ENCODE results near the gene EFNA4.

EFNA4 gene

GRCh38 chr1:155082301-155083051 lies 18.9 kb downstream of the EFNA4 start:
- TF ChIP-seq MAX (IDR thresholded peaks at IDR 0.05) (0 out of 2 replicates have a peak, but pooled peaks have one; percentile 7), ZBTB7A (IDR thresholded peaks at IDR 0.05; ENCODE audit: low read depth) (0 out of 2 replicates have a peak, but pooled peaks have one; percentile 12), TAF1 (IDR thresholded peaks at IDR 0.05; ENCODE audit: low read depth) (no peak)

GRCh38 chr1:155083052-155083541 lies 19.6 kb downstream of the EFNA4 start:
- TF ChIP-seq MAX (IDR thresholded peaks at IDR 0.05) (no peak), ZBTB7A (IDR thresholded peaks at IDR 0.05; ENCODE audit: low read depth) (peak; percentile 42; the same call in 1 of the 2 replicates)

- TF ChIP-seq RAD21 (IDR thresholded peaks at IDR 0.05; ENCODE audit: low read depth) (peak; percentile 40; the same call in 1 of the 2 replicates), NFIC (IDR thresholded peaks at IDR 0.05) (peak; percentile 86), EGR1 (IDR thresholded peaks at IDR 0.05) (no peak)
- TF ChIP-seq, protein P1, sequence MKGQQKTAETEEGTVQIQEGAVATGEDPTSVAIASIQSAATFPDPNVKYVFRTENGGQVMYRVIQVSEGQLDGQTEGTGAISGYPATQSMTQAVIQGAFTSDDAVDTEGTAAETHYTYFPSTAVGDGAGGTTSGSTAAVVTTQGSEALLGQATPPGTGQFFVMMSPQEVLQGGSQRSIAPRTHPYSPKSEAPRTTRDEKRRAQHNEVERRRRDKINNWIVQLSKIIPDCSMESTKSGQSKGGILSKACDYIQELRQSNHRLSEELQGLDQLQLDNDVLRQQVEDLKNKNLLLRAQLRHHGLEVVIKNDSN (IDR thresholded peaks at IDR 0.05): no peak
Observed at GRCh38 chr1:155083865-155084721, 20.6 kb downstream of the EFNA4 start.

DNA sequence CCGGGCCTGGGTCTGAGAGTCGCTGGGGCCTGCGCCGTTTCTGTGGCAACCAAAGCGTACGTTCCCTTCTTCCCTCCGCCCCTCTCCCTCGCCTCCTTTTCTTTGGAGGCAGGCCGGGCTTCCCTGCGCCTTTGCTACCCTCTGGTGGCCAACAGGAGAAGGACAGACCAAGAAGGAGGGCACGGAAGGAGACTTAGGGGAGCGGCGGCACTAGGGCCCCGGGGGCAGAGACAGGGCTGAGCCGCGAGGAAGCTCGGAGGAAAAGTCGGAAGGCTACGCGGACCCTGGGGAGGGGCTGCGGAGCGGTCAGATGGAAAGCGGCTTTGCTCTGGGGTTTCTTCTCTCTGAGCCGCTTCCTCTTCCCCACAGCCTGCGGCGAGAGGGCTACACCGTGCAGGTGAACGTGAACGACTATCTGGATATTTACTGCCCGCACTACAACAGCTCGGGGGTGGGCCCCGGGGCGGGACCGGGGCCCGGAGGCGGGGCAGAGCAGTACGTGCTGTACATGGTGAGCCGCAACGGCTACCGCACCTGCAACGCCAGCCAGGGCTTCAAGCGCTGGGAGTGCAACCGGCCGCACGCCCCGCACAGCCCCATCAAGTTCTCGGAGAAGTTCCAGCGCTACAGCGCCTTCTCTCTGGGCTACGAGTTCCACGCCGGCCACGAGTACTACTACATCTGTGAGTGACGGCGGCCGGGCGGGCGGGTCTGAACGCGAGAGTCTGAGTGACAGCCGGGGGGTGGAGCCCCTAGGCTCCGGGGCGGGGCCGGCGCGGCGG lies 21.4 kb downstream of the EFNA4 start:
- no peak for TF ChIP-seq YY1 (IDR thresholded peaks at IDR 0.05; ENCODE audit: low read depth)
- peak; percentile 52; the same call in 1 of the 2 replicates for TF ChIP-seq TCF12 (IDR thresholded peaks at IDR 0.05; ENCODE audit: low read depth)
- TF ChIP-seq RAD21 (IDR thresholded peaks at IDR 0.05; ENCODE audit: low read depth): peak; percentile 99
- TF ChIP-seq ZBTB7A (IDR thresholded peaks at IDR 0.05; ENCODE audit: low read depth): peak; percentile 73
- TF ChIP-seq TEAD4 (IDR thresholded peaks at IDR 0.05): peak; percentile 42; the same call in 1 of the 2 replicates
- TF ChIP-seq FOXM1 (IDR thresholded peaks at IDR 0.05; ENCODE audit: borderline replicate concordance, low read depth): 0 out of 2 replicates have a peak, but pooled peaks have one; percentile 17
- TF ChIP-seq TAF1 (IDR thresholded peaks at IDR 0.05; ENCODE audit: low read depth): no peak; the same call in 1 of the 2 replicates
- no peak for TF ChIP-seq NFIC (IDR thresholded peaks at IDR 0.05)
- TF ChIP-seq EP300 (IDR thresholded peaks at IDR 0.05; ENCODE audit: borderline replicate concordance): 0 out of 2 replicates have a peak, but pooled peaks have one; percentile 2
- peak; percentile 42; the same call in 1 of the 2 replicates for TF ChIP-seq MAX (IDR thresholded peaks at IDR 0.05)

- no peak for TF ChIP-seq EP300 (IDR thresholded peaks at IDR 0.05; ENCODE audit: borderline replicate concordance)
- no peak for TF ChIP-seq EGR1 (IDR thresholded peaks at IDR 0.05)
- TF ChIP-seq TCF12 (IDR thresholded peaks at IDR 0.05; ENCODE audit: low read depth): 0 out of 2 replicates have a peak, but pooled peaks have one; percentile 9
- TF ChIP-seq MAX (IDR thresholded peaks at IDR 0.05): peak; percentile 48; the same call in 1 of the 2 replicates
Observed at GRCh38 chr1:155085504-155086127, 22.1 kb downstream of the EFNA4 start.

- no peak; the same call in 1 of the 2 replicates for TF ChIP-seq RAD21 (IDR thresholded peaks at IDR 0.05; ENCODE audit: low read depth)
- no peak for TF ChIP-seq REST (IDR thresholded peaks at IDR 0.05; ENCODE audit: low read depth)
- no peak for TF ChIP-seq TEAD4 (IDR thresholded peaks at IDR 0.05)
- TF ChIP-seq, protein P1 (IDR thresholded peaks at IDR 0.05): no peak
- TF ChIP-seq EP300 (IDR thresholded peaks at IDR 0.05; ENCODE audit: borderline replicate concordance): no peak
- TF ChIP-seq TCF12 (IDR thresholded peaks at IDR 0.05; ENCODE audit: low read depth): no peak
- TF ChIP-seq MAX (IDR thresholded peaks at IDR 0.05): peak; percentile 4; the same call in 1 of the 2 replicates
- TF ChIP-seq YY1 (IDR thresholded peaks at IDR 0.05; ENCODE audit: low read depth): no peak
- no peak for TF ChIP-seq FOXM1 (IDR thresholded peaks at IDR 0.05; ENCODE audit: borderline replicate concordance, low read depth)
- TF ChIP-seq ZBTB7A (IDR thresholded peaks at IDR 0.05; ENCODE audit: low read depth): peak; percentile 1; the same call in 1 of the 2 replicates
Observed at GRCh38 chr1:155086128-155086741, 22.7 kb downstream of the EFNA4 start.
